ENCODE results near the gene DOCK4. TPM values are rescaled to one million over a fixed set of nuclear protein-coding genes. Genes with fewer than 3 reads are reported as not detected.

The DOCK4 gene
- total RNA-seq, 1 experiment from 2014 or later, result 4.9 TPM

DNA sequence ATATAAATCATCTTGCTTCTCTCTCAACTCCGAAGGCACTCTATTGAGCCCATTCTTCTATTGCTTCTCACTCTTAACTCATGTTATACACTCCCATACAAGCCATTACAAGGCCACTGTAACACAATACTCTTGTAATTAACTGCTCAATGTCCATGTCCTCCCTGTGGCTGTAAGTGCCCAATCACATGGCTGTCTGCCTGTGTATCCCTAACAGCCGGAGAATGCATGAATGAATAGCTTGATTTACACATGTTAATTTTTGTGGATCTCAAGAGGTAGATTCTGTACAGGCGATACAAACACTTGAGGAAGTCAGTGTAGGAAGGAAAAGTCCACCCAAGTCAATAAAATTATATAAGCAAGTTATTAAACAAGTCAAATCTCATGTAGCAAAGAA is 215.6 kb downstream of the DOCK4 start:
- no peak overlapping the region for H3K23ac ChIP-seq (ENCODE audit: insufficient read length, low read depth, low read length)
- H3K4me1 ChIP-seq (ENCODE audit: insufficient read depth, low read length), result peaks cover 3% of the 10 kb centered on the region; the same call in 1 of the 2 replicates
- no peak overlapping the region for H2BK5ac ChIP-seq (ENCODE audit: insufficient read length, low read length)
- H2BK20ac ChIP-seq (ENCODE audit: low read depth, low read length, poor library complexity, severe bottlenecking), result no peak overlapping the region
- Mint-ChIP-seq H3K4me3 (no peak overlapping the region), H3K9me3 (no peaks in the 10 kb centered on the region), H3K4me1 (peaks cover 15 to 17% of the 10 kb centered on the region in 2 experiments), H3K27ac (no peak overlapping the region; a peak in 2 of 7 replicates), H3K27me3 (ENCODE audit: low read depth) (no peaks in the 10 kb centered on the region), H3K36me3 (ENCODE audit: insufficient read depth in 1 of 3, low read depth in 3 of 3) (peaks cover 0 to 2% (median 0%) of the 10 kb centered on the region in 3 experiments; a peak in 2 of 7 replicates)
- no peak overlapping the region for H3K56ac ChIP-seq (ENCODE audit: insufficient read length, low read depth, low read length)
- H3K27ac ChIP-seq (ENCODE audit: insufficient read length, low read depth, low read length), result no peak overlapping the region
- no peaks in the 10 kb centered on the region for H3K23me2 ChIP-seq (ENCODE audit: insufficient read length, low read depth, low read length, poor library complexity, severe bottlenecking)
- H4K20me1 ChIP-seq (ENCODE audit: control insufficient read depth, insufficient read depth, insufficient read length), result no peaks in the 10 kb centered on the region
- WGBS (ENCODE audit: extremely low coverage, insufficient read length, low lambda C conversion rate), result no CpG with 5 or more reads among the region's 3 CpGs
- H3K18ac ChIP-seq (ENCODE audit: insufficient read length, low read depth, low read length), result no peak overlapping the region
- H2BK120ac ChIP-seq (ENCODE audit: low read depth, low read length, poor library complexity, severe bottlenecking), result no peak overlapping the region
- H3K4me2 ChIP-seq (ENCODE audit: insufficient read depth, insufficient read length, low read length), result no peak overlapping the region
- no peak overlapping the region for H3K14ac ChIP-seq (ENCODE audit: insufficient read depth, low read length)
- H3K79me1 ChIP-seq (ENCODE audit: insufficient read depth, low read depth, low read length, poor library complexity, severe bottlenecking), result no peaks in the 10 kb centered on the region
- TF ChIP-seq, protein P1, sequence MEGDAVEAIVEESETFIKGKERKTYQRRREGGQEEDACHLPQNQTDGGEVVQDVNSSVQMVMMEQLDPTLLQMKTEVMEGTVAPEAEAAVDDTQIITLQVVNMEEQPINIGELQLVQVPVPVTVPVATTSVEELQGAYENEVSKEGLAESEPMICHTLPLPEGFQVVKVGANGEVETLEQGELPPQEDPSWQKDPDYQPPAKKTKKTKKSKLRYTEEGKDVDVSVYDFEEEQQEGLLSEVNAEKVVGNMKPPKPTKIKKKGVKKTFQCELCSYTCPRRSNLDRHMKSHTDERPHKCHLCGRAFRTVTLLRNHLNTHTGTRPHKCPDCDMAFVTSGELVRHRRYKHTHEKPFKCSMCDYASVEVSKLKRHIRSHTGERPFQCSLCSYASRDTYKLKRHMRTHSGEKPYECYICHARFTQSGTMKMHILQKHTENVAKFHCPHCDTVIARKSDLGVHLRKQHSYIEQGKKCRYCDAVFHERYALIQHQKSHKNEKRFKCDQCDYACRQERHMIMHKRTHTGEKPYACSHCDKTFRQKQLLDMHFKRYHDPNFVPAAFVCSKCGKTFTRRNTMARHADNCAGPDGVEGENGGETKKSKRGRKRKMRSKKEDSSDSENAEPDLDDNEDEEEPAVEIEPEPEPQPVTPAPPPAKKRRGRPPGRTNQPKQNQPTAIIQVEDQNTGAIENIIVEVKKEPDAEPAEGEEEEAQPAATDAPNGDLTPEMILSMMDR (conservative IDR thresholded peaks at IDR 0.05), result no peak
- no peak overlapping the region for H2AFZ ChIP-seq (ENCODE audit: low read length)
- H3T11ph ChIP-seq (ENCODE audit: low read length), result no peak overlapping the region
- H2BK12ac ChIP-seq (ENCODE audit: insufficient read length, low read depth, low read length), result no peak overlapping the region
- H4K5ac ChIP-seq (ENCODE audit: insufficient read length, low read depth, low read length), result no peak overlapping the region
- H3K9ac ChIP-seq (ENCODE audit: extremely low read depth, insufficient read length, low read length), result no peak overlapping the region
- H3K27me3 ChIP-seq (ENCODE audit: insufficient read depth, low read length), result no peaks in the 10 kb centered on the region
- H4K91ac ChIP-seq (ENCODE audit: insufficient read length, low read depth, low read length), result no peak overlapping the region
- no peak for DNase-seq
- no peak overlapping the region for H2BK15ac ChIP-seq (ENCODE audit: low read depth, low read length)
- H3K4ac ChIP-seq (ENCODE audit: low read depth, low read length), result no peak overlapping the region
- no peaks in the 10 kb centered on the region for H3K9me3 ChIP-seq (ENCODE audit: control insufficient read depth, low read depth, low read length)
- H4K8ac ChIP-seq (replicated peaks; ENCODE audit: insufficient read length, low read depth, low read length), result no peak overlapping the region
- H3K79me2 ChIP-seq (ENCODE audit: insufficient read depth, low read length), result no peaks in the 10 kb centered on the region
- H2AK5ac ChIP-seq (ENCODE audit: insufficient read length, low read length), result no peak overlapping the region
